T-helper 17 cell (primary cell): ENCODE measurements around the gene SPATA22. TPM values are rescaled to one million over a fixed set of nuclear protein-coding genes. Genes with fewer than 3 reads are reported as not detected.
A peak's percentile ranks its signal among the peaks of the same experiment; 100 is the strongest.
"Not testable (repeated sequence)": the region's sequence is repeated elsewhere in the genome, so short reads cannot be mapped to it uniquely, and the experiment has no call there.

Source experiments
- ATAC-seq: fragments of 150-1000 bp; cut with Tn5 transposase; 2 replicates; pipeline ENCODE4 v1.10.0; 2021; ENCODE audit warnings: mild to moderate bottlenecking, moderate library complexity
- DNase-seq, 3 donors: peaks; one replicate each; pipeline versions ENCODE4 v3.0.0 to v3.0.0-alpha.2; 2020 to 2021
- H3K9me3 ChIP-seq: one replicate; pipeline ENCODE4 v1.7.0; 2013; ENCODE audit warnings: low read length, mild to moderate bottlenecking; ENCODE audit not compliant: control insufficient read depth, poor library complexity, severe bottlenecking
- H3K27ac Mint-ChIP-seq: one replicate; pipeline ENCODE4 v1.8.0; 2022; ENCODE audit warnings: mild to moderate bottlenecking, moderate library complexity, mixed read lengths
- H3K27me3 Mint-ChIP-seq: one replicate; pipeline ENCODE4 v1.8.0; 2022; ENCODE audit warnings: mixed read lengths
- H3K36me3 Mint-ChIP-seq: one replicate; pipeline ENCODE4 v1.8.0; 2022; ENCODE audit warnings: low read depth, mixed read lengths
- H3K4me1 Mint-ChIP-seq: one replicate; pipeline ENCODE4 v1.8.0; 2022; ENCODE audit warnings: mild to moderate bottlenecking, mixed read lengths
- H3K4me3 Mint-ChIP-seq: one replicate; pipeline ENCODE4 v1.8.0; 2022; ENCODE audit warnings: mild to moderate bottlenecking, moderate library complexity, mixed read lengths
- total RNA-seq, 4 donors: library from RNA in 2 of 4; stranded (reverse) in 2 of 4; gene quantifications; one replicate each; pipeline ENCODE4 v1.2.3 and lab custom pipeline; 2022 to 2026

Gene SPATA22
- total RNA-seq, 2 donors from 2014 or later = 0.22 TPM; not detected in 1

DNA sequence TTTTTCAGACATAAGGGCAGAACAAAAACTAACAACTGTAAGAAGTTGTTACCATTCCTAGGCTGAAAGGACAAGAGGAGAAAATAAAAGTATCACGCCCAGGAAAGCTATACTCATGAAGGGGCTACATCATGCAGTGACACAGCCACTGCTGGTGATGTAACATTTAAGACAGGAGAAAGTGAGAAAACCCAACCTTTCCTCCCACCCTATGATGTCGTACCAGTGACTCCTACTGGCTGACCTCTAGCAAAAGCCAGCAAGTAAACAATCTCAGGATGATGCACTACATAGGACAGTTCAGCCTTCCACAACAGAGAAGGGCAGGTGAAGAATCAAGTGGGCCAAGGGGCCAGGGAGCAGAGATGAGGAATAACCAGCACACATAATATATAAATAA, 24.0 kb downstream of the SPATA22 start:
- DNase-seq (no peak), ATAC-seq (no peak)
- no peaks in the 10 kb centered on the region for H3K36me3 Mint-ChIP-seq
- no peaks in the 10 kb centered on the region for H3K4me1 Mint-ChIP-seq
- peaks cover 33% of the 10 kb centered on the region for H3K27me3 Mint-ChIP-seq
- H3K9me3 ChIP-seq = peaks cover 3% of the 10 kb centered on the region
- H3K27ac Mint-ChIP-seq = no peak overlapping the region
- H3K4me3 Mint-ChIP-seq = no peak overlapping the region

DNA sequence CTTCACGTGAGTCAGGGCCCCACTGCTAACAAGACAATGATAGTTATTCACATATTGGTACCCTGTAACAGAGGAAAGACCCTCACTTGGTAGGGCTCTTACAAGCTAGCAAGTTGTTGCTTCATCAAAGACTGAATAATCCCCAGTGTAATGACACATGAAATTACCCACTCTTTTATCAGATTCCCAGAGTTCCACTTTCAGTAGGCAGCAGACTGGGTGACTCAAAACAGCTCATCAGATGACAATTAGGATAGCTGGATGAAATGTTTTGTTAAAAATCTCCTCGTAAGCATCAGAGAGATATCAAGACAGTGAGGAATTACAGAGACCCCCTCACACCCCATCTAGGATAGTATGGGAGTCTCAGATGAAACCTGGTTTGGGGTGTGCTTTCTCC, 31.2 kb downstream of the SPATA22 start:
- Mint-ChIP-seq H3K36me3 (no peaks in the 10 kb centered on the region), H3K27me3 (peaks cover 51% of the 10 kb centered on the region), H3K27ac (no peak overlapping the region), H3K4me3 (no peak overlapping the region), H3K4me1 (no peaks in the 10 kb centered on the region)
- no peaks in the 10 kb centered on the region for H3K9me3 ChIP-seq
- DNase-seq = no peak
- no peak for ATAC-seq

- H3K9me3 ChIP-seq = no peaks in the 10 kb centered on the region
- Mint-ChIP-seq H3K27me3 (peaks cover 48% of the 10 kb centered on the region), H3K4me3 (no peak overlapping the region), H3K27ac (no peak overlapping the region), H3K36me3 (no peaks in the 10 kb centered on the region), H3K4me1 (no peaks in the 10 kb centered on the region)
- no peak for ATAC-seq
- DNase-seq = no peak
Measured at GRCh38 chr17:3438368-3438767, 33.3 kb downstream of the SPATA22 start.

DNA sequence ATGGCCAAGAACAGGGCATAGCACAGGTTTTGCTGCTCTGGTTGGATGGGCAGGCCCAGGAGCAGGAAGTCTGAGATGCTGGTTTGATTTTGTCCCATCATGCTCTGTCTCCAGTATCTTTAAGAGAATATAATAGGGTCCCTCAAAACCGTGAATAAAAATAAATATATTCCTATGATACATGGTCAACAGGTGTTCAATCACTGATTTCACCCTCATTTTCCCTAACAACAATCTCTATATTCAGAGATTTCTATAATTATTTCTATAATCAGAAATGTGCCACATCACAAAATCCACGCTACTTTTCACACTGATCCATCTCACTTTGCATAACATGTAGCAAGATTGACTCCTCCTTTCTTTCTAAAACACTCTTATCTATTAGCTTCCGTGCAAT, 37.9 kb downstream of the SPATA22 start, which contains the start of gene OR1E2:
OR1E2 (minus strand) TSS at position 101 of the 400 bp plus-strand sequence; CDS start at position 101, 0 bp downstream.
- Mint-ChIP-seq H3K27ac (no peak within 1 kb of the TSS), H3K27me3 (peaks cover 19% of the 10 kb centered on the region)

GRCh38 chr17:3433215-3433614, 38.4 kb downstream of the SPATA22 start:
- not testable (repeated sequence) for H3K4me1 Mint-ChIP-seq, DNase-seq, ATAC-seq, H3K9me3 ChIP-seq, H3K36me3 Mint-ChIP-seq, H3K27ac Mint-ChIP-seq
- Mint-ChIP-seq H3K27me3 (peaks cover 16% of the 10 kb centered on the region), H3K4me3 (peak overlapping the region; percentile 0)

More for the DNA sequence above, 37.9 kb downstream of the SPATA22 start, which contains the start of gene OR1E2:
- peak within 1 kb of the TSS; percentile 0 for H3K4me3 Mint-ChIP-seq
- DNase-seq = no peak
- no peaks in the 10 kb centered on the region for H3K9me3 ChIP-seq
- H3K36me3 Mint-ChIP-seq = no peaks in the 10 kb centered on the region
- ATAC-seq = no peak
- H3K4me1 Mint-ChIP-seq = no peaks in the 10 kb centered on the region

- H3K36me3 Mint-ChIP-seq = peaks cover 2% of the 10 kb centered on the region
- H3K9me3 ChIP-seq = no peaks in the 10 kb centered on the region
- no peak for DNase-seq
- no peak overlapping the region for H3K27ac Mint-ChIP-seq
- no peaks in the 10 kb centered on the region for H3K4me1 Mint-ChIP-seq
- ATAC-seq = no peak
- H3K27me3 Mint-ChIP-seq = peaks cover 23% of the 10 kb centered on the region
- no peak overlapping the region for H3K4me3 Mint-ChIP-seq
Measured at GRCh38 chr17:3418222-3418621, 53.4 kb downstream of the SPATA22 start.

DNA sequence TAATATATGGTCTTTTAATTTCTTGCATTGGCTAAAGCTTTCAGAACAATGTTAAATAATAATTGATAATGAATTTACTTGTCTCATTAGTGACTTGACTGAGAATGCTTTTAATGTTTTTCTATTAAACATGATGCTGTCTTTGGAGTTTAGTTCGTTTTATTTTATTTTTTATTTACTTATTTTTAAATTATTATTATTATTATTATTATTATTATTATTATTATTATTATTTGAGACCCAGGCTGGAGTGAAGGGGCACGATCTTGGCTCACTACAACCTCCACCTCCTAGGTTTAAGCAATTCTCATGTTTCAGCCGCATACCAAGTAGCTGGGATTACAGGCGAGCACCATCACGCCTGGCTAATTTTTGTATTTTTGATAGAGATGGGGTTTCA, 56.0 kb downstream of the SPATA22 start:
- Mint-ChIP-seq H3K4me1 (no peaks in the 10 kb centered on the region), H3K27me3 (peaks cover 27% of the 10 kb centered on the region), H3K27ac (no peak overlapping the region), H3K4me3 (no peak overlapping the region), H3K36me3 (no peaks in the 10 kb centered on the region)
- ATAC-seq (no peak), DNase-seq (no peak)
- no peaks in the 10 kb centered on the region for H3K9me3 ChIP-seq

DNA sequence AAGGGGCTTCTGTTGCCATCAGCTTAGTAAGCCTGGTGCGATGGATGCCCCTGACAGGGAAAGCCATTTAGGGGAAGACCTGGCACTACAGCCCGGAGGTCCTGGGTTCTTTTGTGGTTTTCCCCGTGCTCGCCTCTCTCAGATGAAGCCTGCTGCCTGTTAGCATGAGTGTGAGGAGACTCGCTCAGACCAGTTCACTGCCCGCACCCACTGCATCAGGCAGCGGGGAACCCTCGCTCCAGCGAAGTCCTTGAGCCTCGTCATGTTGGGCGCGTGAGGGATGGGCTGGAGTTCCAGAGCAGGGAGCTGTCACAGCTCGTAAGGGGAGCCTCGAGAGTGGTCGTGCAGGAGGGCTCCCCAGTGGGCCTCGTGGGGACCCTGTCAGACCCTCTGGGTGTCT, 59.4 kb downstream of the SPATA22 start:
- H3K4me1 Mint-ChIP-seq, ATAC-seq, H3K36me3 Mint-ChIP-seq, H3K9me3 ChIP-seq, H3K4me3 Mint-ChIP-seq, H3K27ac Mint-ChIP-seq, DNase-seq: not testable (repeated sequence)
- peaks cover 35% of the 10 kb centered on the region for H3K27me3 Mint-ChIP-seq

DNA sequence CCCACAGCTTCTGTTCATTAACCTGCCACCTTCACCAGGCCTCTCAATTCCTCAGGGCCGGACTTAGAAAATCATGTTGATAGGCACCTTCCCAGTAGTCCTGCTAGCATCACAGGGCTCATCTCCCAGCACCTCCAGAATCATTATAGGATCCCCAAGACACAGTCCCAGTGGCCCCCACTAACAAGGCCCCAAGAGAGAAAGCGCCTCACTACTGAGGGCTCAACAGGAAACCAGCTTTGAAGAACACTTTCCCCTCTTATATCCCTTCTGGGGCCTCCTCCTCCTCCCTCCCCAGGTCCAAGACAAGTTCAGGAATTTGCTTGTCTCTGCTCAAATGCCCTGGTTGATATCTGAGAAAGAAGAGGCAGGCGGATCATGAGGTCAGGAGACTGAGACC, 60.5 kb downstream of the SPATA22 start, which contains the start of gene OR3A3:
OR3A3 (plus strand) TSS at position 301 of the 400 bp plus-strand sequence.
- peaks cover 34% of the 10 kb centered on the region for H3K27me3 Mint-ChIP-seq
- no peak within 1 kb of the TSS for H3K4me3 Mint-ChIP-seq
- no peak within 1 kb of the TSS for H3K27ac Mint-ChIP-seq
- peaks cover 2% of the 10 kb centered on the region for H3K9me3 ChIP-seq
- ATAC-seq = no peak
- DNase-seq = no peak
- peaks cover 3% of the 10 kb centered on the region for H3K36me3 Mint-ChIP-seq
- no peaks in the 10 kb centered on the region for H3K4me1 Mint-ChIP-seq

DNA sequence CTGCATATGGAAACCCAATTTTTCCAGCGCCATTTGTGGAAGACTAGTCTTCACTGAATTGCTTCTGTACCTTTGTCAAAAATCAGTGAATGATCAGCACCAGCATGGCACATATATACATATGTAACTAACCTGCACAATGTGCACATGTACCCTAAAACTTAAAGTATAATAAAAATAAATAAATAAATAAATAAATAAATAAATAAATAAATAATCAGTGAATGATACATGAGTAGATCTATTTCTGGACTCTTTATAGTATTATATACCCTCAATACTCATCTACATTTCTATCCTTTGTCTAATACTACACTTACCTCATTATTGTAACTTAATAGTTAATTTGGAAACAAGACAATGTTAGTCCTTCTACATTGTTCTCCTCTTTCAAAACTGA, 67.8 kb downstream of the SPATA22 start:
- not testable (repeated sequence) for H3K36me3 Mint-ChIP-seq, H3K27me3 Mint-ChIP-seq, H3K4me1 Mint-ChIP-seq, H3K27ac Mint-ChIP-seq, H3K9me3 ChIP-seq, ATAC-seq, DNase-seq, H3K4me3 Mint-ChIP-seq

GRCh38 chr17:3401786-3402185, 69.8 kb downstream of the SPATA22 start:
- Mint-ChIP-seq H3K27me3 (peaks cover 6% of the 10 kb centered on the region), H3K4me1 (no peaks in the 10 kb centered on the region), H3K4me3 (no peak overlapping the region), H3K27ac (no peak overlapping the region), H3K36me3 (no peaks in the 10 kb centered on the region)
- no peak for ATAC-seq
- H3K9me3 ChIP-seq = no peaks in the 10 kb centered on the region
- DNase-seq = no peak

GRCh38 chr17:3400055-3400454, 71.6 kb downstream of the SPATA22 start:
- no peaks in the 10 kb centered on the region for H3K9me3 ChIP-seq
- ATAC-seq = no peak
- no peaks in the 10 kb centered on the region for H3K4me1 Mint-ChIP-seq
- peaks cover 12% of the 10 kb centered on the region for H3K27me3 Mint-ChIP-seq
- no peak for DNase-seq
- no peak overlapping the region for H3K27ac Mint-ChIP-seq
- H3K36me3 Mint-ChIP-seq = no peaks in the 10 kb centered on the region
- H3K4me3 Mint-ChIP-seq = no peak overlapping the region

GRCh38 chr17:3398310-3398709, 73.3 kb downstream of the SPATA22 start, which contains the start of gene OR1E1:
TSS of gene OR1E1 (minus strand) at chr17:3398410. CDS start at chr17:3398410, 0 bp downstream.
- H3K4me1 Mint-ChIP-seq = no peaks in the 10 kb centered on the region
- H3K9me3 ChIP-seq = no peaks in the 10 kb centered on the region
- H3K36me3 Mint-ChIP-seq = peaks cover 2% of the 10 kb centered on the region
- H3K27ac Mint-ChIP-seq = no peak within 1 kb of the TSS
- ATAC-seq = no peak
- DNase-seq = no peak
- H3K4me3 Mint-ChIP-seq = no peak within 1 kb of the TSS
- H3K27me3 Mint-ChIP-seq = peaks cover 18% of the 10 kb centered on the region

DNA sequence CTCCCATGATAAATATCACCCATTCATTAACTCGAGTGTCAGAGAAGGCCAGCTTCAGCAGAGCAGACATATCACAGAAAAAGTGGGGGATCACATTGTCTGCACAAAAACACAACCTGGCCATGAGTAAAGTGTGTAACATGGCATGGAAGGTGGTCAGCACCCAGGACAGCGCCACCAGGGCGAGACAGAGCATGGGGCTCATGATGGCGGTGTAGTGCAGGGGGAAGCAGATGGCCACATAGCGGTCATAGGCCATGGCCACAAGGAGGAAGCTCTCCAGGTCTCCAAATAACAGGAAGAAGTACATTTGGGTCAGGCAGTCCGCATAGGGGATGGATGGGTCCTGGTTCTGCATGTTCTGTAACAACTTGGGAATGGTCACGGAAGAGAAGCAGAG, 73.8 kb downstream of the SPATA22 start:
- ATAC-seq, H3K4me1 Mint-ChIP-seq, H3K36me3 Mint-ChIP-seq, H3K9me3 ChIP-seq, H3K27ac Mint-ChIP-seq, H3K4me3 Mint-ChIP-seq, DNase-seq: not testable (repeated sequence)
- H3K27me3 Mint-ChIP-seq = peaks cover 18% of the 10 kb centered on the region
